Activated CD8-positive, alpha-beta memory T cell treated with anti-CD3 and anti-CD28 coated beads, Interleukin-2, amount 10 ng/mL, durations not matched to agents 7 days and 5 days (primary cell): ENCODE measurements around the gene RAB40A. TPM values are rescaled to one million over a fixed set of nuclear protein-coding genes. Genes with fewer than 3 reads are reported as not detected.

ENCODE experiments used
- ATAC-seq: fragments of 150-1000 bp; cut with Tn5 transposase; one replicate; pipeline ENCODE4 v1.10.0; 2021; ENCODE audit warnings: moderate library complexity
- CTCF ChIA-PET: fragments of 350-600 bp; sonication (Branson Sonifier 250); formaldehyde crosslinking; loops from one replicate; lab custom pipeline; 2021; ENCODE audit warnings: antibody characterized with exemption; lab: Charles Lee
- DNase-seq: peaks from one replicate; pipeline ENCODE4 v3.0.0-alpha.2; 2020
- H3K27ac Mint-ChIP-seq: one replicate; pipeline ENCODE4 v1.8.0; 2021; ENCODE audit warnings: mild to moderate bottlenecking, mixed read lengths
- H3K27me3 Mint-ChIP-seq: one replicate; pipeline ENCODE4 v1.8.0; 2021; ENCODE audit warnings: mixed read lengths
- H3K36me3 Mint-ChIP-seq: one replicate; pipeline ENCODE4 v1.8.0; 2021; ENCODE audit warnings: mild to moderate bottlenecking, mixed read lengths
- H3K4me1 Mint-ChIP-seq: one replicate; pipeline ENCODE4 v1.8.0; 2021; ENCODE audit warnings: mixed read lengths
- H3K4me3 Mint-ChIP-seq: one replicate; pipeline ENCODE4 v1.8.0; 2021; ENCODE audit warnings: mild to moderate bottlenecking, moderate library complexity, mixed read lengths
- H3K9me3 Mint-ChIP-seq: one replicate; pipeline ENCODE4 v1.8.0; 2022; ENCODE audit warnings: low read depth, mixed read lengths
- total RNA-seq, 2 experiments: library from RNA; stranded (reverse); gene quantifications; one replicate each; pipeline ENCODE4 v1.2.3, GENCODE V29; 2021

Gene RAB40A
- total RNA-seq, 2 experiments from 2014 or later = 0.19 TPM; not detected in 1

DNA sequence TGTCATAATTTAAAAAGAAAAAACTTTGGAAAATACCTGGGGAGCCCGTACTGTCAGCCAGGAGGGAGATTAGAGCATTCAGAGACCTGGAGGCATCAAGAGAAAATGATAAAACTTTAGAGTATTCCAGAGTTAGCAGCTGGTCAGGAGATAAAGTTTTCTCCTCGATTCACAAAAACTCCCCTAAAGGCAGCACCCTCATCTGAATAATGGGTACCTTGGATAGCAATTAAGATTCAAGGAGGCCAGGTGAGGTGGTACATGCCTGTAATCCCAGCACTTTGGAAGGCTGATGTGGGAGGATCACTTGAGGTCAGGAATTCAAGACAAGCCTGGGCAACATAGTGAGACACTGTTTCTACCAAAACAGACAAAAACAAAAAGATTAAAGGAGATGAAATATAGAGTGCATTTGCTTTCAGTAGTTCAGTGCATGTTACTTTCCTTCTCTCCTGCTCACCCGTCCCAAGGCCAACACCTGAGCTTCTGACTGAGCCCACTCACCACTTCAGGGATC, 18.6 kb upstream of the RAB40A start:
- H3K9me3 Mint-ChIP-seq = no peaks in the 10 kb centered on the region
- H3K4me1 Mint-ChIP-seq = peaks cover 4% of the 10 kb centered on the region
- CTCF ChIA-PET = no interaction called here
- ATAC-seq (no peak), DNase-seq (no peak)
- no peaks in the 10 kb centered on the region for H3K36me3 Mint-ChIP-seq
- no peaks in the 10 kb centered on the region for H3K27me3 Mint-ChIP-seq
- H3K27ac Mint-ChIP-seq = no peak overlapping the region
- H3K4me3 Mint-ChIP-seq = no peak overlapping the region

DNA sequence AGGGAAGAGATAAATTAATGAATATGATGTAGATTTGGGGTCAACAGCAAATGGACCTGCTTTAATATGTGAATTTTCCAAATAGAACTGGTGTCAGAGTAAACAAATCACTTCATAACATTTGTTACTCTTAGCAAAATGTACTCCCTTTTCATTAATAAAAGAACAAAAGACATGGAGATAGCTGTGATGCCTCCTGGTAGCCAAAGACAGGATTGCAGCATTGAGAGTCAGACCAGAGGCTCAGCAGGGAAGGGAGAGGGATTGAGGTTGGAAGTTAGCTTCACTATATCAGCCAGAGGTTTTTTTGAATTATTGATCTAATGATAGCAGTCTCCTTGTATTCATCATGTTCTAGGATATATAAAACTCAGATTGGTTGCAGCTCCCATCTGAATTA, 17.4 kb upstream of the RAB40A start:
- no peak for ATAC-seq
- CTCF ChIA-PET = no interaction called here
- H3K27ac Mint-ChIP-seq = no peak overlapping the region

DNA sequence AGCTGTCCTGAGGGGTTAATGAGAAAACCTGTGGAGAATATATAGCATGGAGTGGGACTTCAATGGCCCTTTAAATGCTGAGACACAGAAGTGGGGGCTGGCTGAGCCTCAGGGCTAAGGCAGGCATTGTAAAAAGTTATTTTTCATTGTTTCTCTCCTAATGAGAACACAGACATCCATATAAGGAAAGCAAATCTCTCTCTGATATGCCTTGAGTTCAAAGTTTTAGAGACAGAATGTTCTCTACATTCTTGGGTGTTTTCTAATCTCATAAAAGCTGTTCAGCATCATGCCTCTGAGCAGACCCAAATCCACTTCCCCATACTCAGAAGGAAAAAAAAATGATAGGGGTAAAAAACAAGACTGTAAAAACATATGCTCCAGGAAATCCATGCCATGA, 16.8 kb upstream of the RAB40A start:
- H3K4me1 Mint-ChIP-seq = peaks cover 6% of the 10 kb centered on the region
- H3K9me3 Mint-ChIP-seq = no peaks in the 10 kb centered on the region
- no peaks in the 10 kb centered on the region for H3K27me3 Mint-ChIP-seq
- CTCF ChIA-PET = no interaction called here
- H3K36me3 Mint-ChIP-seq = no peaks in the 10 kb centered on the region
- H3K4me3 Mint-ChIP-seq = no peak overlapping the region
- no peak overlapping the region for H3K27ac Mint-ChIP-seq
- ATAC-seq (no peak), DNase-seq (no peak)

More for the DNA sequence above, 17.4 kb upstream of the RAB40A start:
- peaks cover 6% of the 10 kb centered on the region for H3K4me1 Mint-ChIP-seq
- no peak for DNase-seq
- no peaks in the 10 kb centered on the region for H3K27me3 Mint-ChIP-seq
- H3K9me3 Mint-ChIP-seq = no peaks in the 10 kb centered on the region
- H3K36me3 Mint-ChIP-seq = no peaks in the 10 kb centered on the region
- H3K4me3 Mint-ChIP-seq = no peak overlapping the region

DNA sequence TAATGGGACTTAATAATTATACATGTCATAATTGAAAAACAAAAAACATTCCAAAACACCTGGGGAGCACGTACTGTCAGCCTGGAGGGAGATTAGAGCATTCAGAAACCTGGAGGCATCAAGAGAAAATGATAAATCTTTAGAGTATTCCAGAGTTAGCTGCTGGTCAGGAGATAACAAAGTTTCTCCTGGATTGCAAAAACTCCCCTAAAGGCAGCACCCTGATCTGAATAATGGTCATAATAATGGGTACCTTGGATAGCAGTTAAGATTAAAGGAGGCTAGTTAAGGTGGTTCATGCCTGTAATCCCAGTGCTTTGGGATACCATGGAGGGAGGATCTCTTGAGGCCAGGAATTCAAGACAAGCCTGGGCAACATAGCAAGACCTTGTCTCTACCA, 15.9 kb upstream of the RAB40A start:
- no peak for DNase-seq
- no peak for ATAC-seq
- Mint-ChIP-seq H3K36me3 (no peaks in the 10 kb centered on the region), H3K4me3 (no peak overlapping the region), H3K9me3 (no peaks in the 10 kb centered on the region), H3K27ac (no peak overlapping the region), H3K4me1 (peaks cover 6% of the 10 kb centered on the region), H3K27me3 (no peaks in the 10 kb centered on the region)
- CTCF ChIA-PET = interaction anchor here (0.8 kb wide), 1 partner anchor 285 kb away, joined by 4 read pairs; no protein-coding TSS in a partner anchor

DNA sequence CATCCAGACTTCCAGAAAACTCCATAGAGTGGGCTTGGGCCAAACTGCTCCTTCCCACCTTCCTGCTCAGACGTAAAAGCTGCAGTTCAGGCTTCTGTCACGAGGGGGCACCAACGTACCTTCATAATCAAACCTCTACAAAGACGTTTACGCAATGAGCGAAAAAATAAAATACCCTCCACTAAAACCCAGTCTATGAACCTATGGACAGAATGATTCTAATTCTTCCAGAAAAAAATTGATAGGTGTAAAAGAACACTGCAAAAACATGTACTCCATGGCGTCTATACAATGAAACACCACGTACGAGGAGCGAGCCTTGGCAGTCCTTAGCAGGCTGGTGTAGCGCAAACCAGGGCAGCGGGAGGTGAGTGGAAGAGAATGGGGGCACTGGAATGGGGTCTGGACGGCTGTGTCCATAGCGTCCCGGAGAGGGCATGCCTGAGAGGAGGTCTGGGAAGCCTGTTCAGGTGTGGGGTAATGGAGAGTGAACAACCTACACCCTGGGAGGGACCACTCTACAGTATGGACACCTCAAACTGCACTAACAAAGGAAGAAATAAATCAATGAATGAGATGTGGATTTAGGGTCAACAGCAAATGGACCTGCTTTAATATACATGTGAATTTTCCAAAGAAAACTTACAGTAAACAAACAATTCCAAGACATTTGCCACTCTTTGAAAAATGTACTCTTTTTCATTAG, 14.4 kb upstream of the RAB40A start:
- H3K27me3 Mint-ChIP-seq = no peaks in the 10 kb centered on the region
- DNase-seq (peak; percentile 65), ATAC-seq (peak; percentile 33)
- H3K9me3 Mint-ChIP-seq = no peaks in the 10 kb centered on the region
- H3K4me3 Mint-ChIP-seq = peak overlapping the region; percentile 49
- H3K27ac Mint-ChIP-seq = no peak overlapping the region
- H3K36me3 Mint-ChIP-seq = no peaks in the 10 kb centered on the region
- CTCF ChIA-PET = interaction anchor here (0.9 to 1.0 kb wide), 2 partner anchors 24 to 278 kb away, joined by 3 to 4 read pairs; no protein-coding TSS in a partner anchor
- H3K4me1 Mint-ChIP-seq = peaks cover 6% of the 10 kb centered on the region

DNA sequence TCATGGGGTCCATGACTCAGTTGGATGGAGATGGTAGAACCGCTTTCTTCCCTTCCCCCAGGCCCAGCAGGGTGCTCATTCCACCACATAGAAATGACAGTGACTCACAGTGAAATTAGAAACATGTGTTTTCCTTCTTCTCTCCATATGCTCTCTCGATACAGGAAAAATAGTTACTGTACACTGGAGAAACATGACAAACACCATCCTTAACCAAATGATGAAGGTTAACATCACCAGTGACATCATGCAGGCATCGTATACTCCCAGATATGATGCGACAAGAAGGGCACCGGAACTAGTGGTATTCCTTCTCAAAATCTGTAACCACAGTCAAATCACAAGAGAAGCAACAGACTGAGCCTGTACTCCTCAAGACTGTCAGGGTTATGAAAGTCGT, 11.7 kb upstream of the RAB40A start:
- CTCF ChIA-PET = no interaction called here
- ATAC-seq (no peak), DNase-seq (no peak)
- no peaks in the 10 kb centered on the region for H3K27me3 Mint-ChIP-seq
- no peaks in the 10 kb centered on the region for H3K36me3 Mint-ChIP-seq
- H3K4me1 Mint-ChIP-seq = peaks cover 6% of the 10 kb centered on the region
- H3K27ac Mint-ChIP-seq = no peak overlapping the region
- H3K9me3 Mint-ChIP-seq = no peaks in the 10 kb centered on the region
- no peak overlapping the region for H3K4me3 Mint-ChIP-seq

DNA sequence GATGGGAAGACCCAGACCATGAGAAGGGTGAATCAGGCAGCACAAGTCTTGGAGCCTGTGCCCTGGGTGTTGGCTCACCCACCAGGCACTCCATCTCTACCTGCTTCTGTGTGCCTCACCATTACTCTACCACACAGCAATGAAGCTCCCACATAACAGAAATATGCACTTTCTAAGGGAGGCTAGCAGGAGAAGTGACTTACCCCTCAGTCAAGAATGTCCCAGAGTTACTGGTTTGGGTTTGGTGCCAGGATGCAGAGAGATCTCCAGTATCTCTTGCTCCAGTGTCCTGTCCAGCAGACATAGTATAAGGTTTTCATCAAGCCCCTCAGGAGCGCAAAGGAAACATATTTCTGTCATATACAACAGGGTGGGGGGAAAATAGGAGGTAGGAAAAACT, 11.3 kb upstream of the RAB40A start:
- DNase-seq = no peak
- Mint-ChIP-seq H3K4me1 (peaks cover 6% of the 10 kb centered on the region), H3K27me3 (no peaks in the 10 kb centered on the region), H3K27ac (no peak overlapping the region), H3K4me3 (no peak overlapping the region), H3K9me3 (no peaks in the 10 kb centered on the region), H3K36me3 (no peaks in the 10 kb centered on the region)
- CTCF ChIA-PET = no interaction called here
- ATAC-seq = no peak

DNA sequence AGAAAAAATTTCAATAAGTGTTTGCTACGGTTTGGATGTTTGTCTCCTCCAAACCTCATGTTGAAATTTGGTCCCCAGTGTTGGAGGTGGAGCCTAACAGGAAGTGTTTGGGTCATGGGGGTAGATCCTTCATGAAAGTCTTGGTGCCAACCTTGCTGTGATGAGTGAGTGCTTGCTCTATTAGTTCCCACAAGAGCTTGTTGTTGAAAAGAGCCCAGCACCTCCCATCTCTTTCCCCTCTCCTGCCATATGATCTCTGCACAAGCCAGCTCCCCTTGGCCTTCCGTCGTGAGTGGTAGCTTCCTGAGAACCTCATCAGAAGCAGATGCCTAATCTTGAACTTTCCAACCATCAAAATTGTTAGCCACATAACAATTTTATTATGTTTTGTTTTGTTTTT, 10.3 kb upstream of the RAB40A start:
- ATAC-seq = no peak
- no peaks in the 10 kb centered on the region for H3K36me3 Mint-ChIP-seq
- no peak overlapping the region for H3K27ac Mint-ChIP-seq
- DNase-seq = no peak
- no peaks in the 10 kb centered on the region for H3K27me3 Mint-ChIP-seq
- peaks cover 6% of the 10 kb centered on the region for H3K4me1 Mint-ChIP-seq
- no peaks in the 10 kb centered on the region for H3K9me3 Mint-ChIP-seq
- no peak overlapping the region for H3K4me3 Mint-ChIP-seq
- CTCF ChIA-PET = no interaction called here

DNA sequence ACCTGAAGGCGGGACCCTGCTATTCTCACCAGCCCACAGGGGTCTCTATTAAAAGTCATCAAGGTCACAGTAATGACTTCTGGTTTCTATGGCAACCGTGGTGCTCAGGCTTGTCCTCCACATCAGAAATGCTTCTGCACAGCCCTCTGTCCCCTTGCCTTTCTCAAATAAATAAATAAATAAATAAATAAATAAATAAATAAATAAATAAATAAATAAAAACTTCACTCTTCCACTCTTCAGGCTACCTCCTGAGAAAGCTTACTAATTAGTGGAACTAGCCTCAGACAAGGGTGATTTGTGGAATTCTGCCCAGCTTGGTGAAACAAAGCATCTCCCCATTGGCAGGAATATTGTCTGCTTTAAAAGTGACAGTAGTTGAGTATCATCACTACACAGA, 5.5 kb upstream of the RAB40A start:
- ATAC-seq (no peak), DNase-seq (no peak)
- H3K27me3 Mint-ChIP-seq = no peaks in the 10 kb centered on the region
- H3K9me3 Mint-ChIP-seq = no peaks in the 10 kb centered on the region
- H3K4me1 Mint-ChIP-seq = no peaks in the 10 kb centered on the region
- no peak overlapping the region for H3K4me3 Mint-ChIP-seq
- no peaks in the 10 kb centered on the region for H3K36me3 Mint-ChIP-seq
- CTCF ChIA-PET = no interaction called here
- H3K27ac Mint-ChIP-seq = no peak overlapping the region

DNA sequence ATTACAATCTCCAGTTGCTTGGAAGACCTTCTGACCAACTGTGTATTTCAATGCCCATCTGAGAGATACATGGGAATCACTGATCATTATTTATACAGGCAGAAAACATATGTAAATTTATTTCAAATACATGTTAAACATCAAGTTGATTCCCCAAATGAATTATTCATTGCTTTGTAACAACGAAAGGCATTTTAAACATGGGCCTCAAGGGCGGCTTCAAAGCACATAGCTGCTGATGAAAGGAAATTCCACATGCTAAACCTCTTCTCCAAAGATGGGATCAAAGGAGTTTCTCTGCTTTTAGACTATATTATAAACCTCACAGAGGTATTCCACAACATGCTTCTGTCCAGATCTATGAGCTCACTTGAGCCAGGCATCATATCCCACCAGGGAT, 4.3 kb upstream of the RAB40A start:
- ATAC-seq (no peak), DNase-seq (no peak)
- Mint-ChIP-seq H3K4me1 (no peaks in the 10 kb centered on the region), H3K27ac (no peak overlapping the region), H3K27me3 (no peaks in the 10 kb centered on the region), H3K9me3 (no peaks in the 10 kb centered on the region), H3K36me3 (no peaks in the 10 kb centered on the region), H3K4me3 (no peak overlapping the region)
- CTCF ChIA-PET = no interaction called here

DNA sequence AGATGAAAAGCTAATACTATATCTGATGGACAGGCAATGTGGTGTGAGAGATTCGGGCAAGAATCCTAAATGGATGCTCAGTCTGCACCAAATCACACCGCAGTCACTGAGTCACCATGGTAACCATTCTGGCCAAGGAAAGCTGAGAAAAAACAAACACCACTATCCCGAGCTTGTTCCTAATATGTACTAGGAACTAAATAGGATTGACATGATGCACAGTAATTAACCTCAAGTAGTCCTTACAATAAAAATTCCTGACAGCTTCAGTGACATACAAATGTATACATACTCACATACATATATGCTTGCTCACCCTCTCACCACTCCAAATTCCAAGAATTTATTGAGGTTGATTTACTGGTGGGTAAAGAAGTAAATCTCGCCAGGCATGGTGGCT, 1.1 kb upstream of the RAB40A start:
- Mint-ChIP-seq H3K27me3 (no peaks in the 10 kb centered on the region), H3K36me3 (no peaks in the 10 kb centered on the region), H3K9me3 (no peaks in the 10 kb centered on the region), H3K27ac (no peak overlapping the region), H3K4me1 (no peaks in the 10 kb centered on the region), H3K4me3 (no peak overlapping the region)
- CTCF ChIA-PET = no interaction called here
- DNase-seq (no peak), ATAC-seq (no peak)

DNA sequence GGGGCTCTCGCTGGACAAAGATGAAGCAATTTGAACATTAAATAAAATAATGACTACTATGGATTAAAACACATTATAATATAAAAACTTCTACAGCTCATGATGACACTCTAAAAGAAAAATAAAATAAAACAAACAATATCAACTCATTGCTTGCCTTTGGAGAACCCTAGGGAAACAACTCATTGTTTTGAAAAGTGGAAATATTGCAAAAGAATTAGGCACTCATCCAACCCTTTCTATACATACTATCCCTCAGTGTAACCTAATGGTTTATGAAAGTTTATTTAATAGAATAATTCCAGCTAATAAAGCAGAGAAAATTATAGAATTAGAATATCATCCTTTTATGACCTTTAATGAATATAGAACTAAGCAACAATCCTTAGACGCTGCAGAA, 718 bp downstream of the RAB40A start:
- Mint-ChIP-seq H3K36me3 (no peaks in the 10 kb centered on the region), H3K9me3 (no peaks in the 10 kb centered on the region), H3K27ac (no peak overlapping the region), H3K27me3 (no peaks in the 10 kb centered on the region), H3K4me1 (no peaks in the 10 kb centered on the region), H3K4me3 (no peak overlapping the region)
- ATAC-seq (no peak), DNase-seq (no peak)
- CTCF ChIA-PET = no interaction called here

DNA sequence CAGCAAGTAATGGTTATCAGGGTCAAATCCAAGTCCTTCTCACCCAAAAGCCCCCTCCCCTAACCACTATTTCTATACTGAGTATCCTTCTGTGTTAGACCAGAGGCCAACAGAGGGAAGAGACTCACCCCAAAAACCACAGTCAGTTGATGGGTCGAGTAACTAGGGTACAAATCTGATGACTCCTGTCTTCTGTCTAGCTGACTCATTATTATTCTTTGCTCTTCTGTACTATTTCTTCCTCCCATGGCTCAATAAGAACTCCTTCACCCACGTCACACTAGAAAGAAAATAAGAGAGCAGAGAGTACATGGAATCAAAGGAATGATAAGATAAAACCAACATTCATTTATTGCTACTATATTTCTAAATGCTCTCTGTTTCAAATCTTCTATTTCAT, 2.0 kb downstream of the RAB40A start:
- no peaks in the 10 kb centered on the region for H3K4me1 Mint-ChIP-seq
- no peak overlapping the region for H3K4me3 Mint-ChIP-seq
- H3K27me3 Mint-ChIP-seq = no peaks in the 10 kb centered on the region
- no peak overlapping the region for H3K27ac Mint-ChIP-seq
- DNase-seq = no peak
- ATAC-seq = no peak
- H3K36me3 Mint-ChIP-seq = no peaks in the 10 kb centered on the region
- CTCF ChIA-PET = no interaction called here
- H3K9me3 Mint-ChIP-seq = no peaks in the 10 kb centered on the region

DNA sequence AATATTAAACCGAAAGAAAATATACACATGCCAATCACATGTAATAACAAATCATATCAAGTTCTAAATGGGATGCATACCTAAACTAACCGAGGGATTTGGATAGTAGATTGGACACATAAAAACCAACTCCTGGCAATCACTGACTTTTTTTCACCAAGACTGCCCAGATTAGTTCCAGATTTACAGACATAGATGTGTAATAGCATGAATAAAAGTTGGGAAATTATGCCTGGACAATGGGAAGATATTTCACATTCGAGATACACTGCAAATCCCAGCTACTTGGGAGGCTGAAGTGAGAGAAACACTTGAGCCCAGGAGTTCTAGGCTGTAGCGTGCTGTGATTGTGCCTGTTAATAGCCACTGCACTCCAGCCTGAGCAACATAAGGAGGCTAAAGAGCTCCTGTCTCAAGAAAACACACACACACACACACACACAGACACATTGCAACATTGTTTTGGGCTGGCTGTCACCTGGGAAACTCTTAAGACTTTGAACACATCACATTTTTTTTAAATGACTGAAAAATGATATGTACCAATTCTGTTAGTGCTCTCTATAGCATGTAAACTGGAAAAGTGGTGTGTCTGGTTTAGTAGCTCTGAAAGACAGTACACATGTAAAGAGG, 5.7 kb downstream of the RAB40A start:
- Mint-ChIP-seq H3K27me3 (no peaks in the 10 kb centered on the region), H3K9me3 (no peaks in the 10 kb centered on the region), H3K4me3 (no peak overlapping the region), H3K27ac (no peak overlapping the region), H3K4me1 (no peaks in the 10 kb centered on the region), H3K36me3 (no peaks in the 10 kb centered on the region)
- no peak for ATAC-seq
- DNase-seq = no peak
- CTCF ChIA-PET = no interaction called here
